Endothelial cell of umbilical vein (primary cell): Measurements from ENCODE around the gene GAPVD1. TPM values are rescaled to one million over a fixed set of nuclear protein-coding genes. Genes with fewer than 3 reads are reported as not detected.

Experiments used
- Bru-seq: library from RNA; stranded (reverse); fragments of 400-500 nt; gene quantifications from one replicate; lab custom pipeline; 2021; lab: Mats Ljungman, UMichigan
- BruChase-seq, 2 experiments: library from RNA; stranded (reverse); fragments of 400-500 nt; gene quantifications; one replicate each; lab custom pipeline; 2021; lab: Mats Ljungman, UMichigan
- BruUV-seq: library from RNA; stranded (reverse); fragments of 400-500 nt; replicated peaks from 2 replicates; lab custom pipeline; 2021; lab: Mats Ljungman, UMichigan
- CTCF ChIA-PET: fragments of 300-600, 350-600 bp; sonication (Branson Sonifier 250); formaldehyde crosslinking; loops from one replicate; lab custom pipeline; 2021; ENCODE audit warnings: antibody characterized with exemption, inconsistent platforms; lab: Charles Lee
- POLR2A ChIA-PET: fragments of 300-600, 350-600 bp; sonication (Branson Sonifier 250); formaldehyde crosslinking; loops from one replicate; lab custom pipeline; 2021; ENCODE audit warnings: antibody characterized with exemption, inconsistent platforms; lab: Charles Lee
- DNase-seq: peaks from one replicate; pipeline ENCODE4 v3.0.0-alpha.2; 2011; ENCODE audit warnings: low read depth, low spot score
- FAIRE-seq: peaks from 2 replicates; lab custom pipeline; 2011; peaks lifted over from hg19 to GRCh38; lab: Jason Lieb, UNC
- H2AFZ ChIP-seq: 2 replicates; pipeline ENCODE4 v1.6.0; 2012; ENCODE audit warnings: low read depth, low read length, control low read depth, inconsistent platforms
- H3K27ac ChIP-seq: 2 replicates; pipeline ENCODE4 v1.5.1; 2011; ENCODE audit warnings: low read depth, mild to moderate bottlenecking, control low read depth, low read length, moderate library complexity; ENCODE audit not compliant: insufficient read depth
- H3K27me3 ChIP-seq, 2 experiments: 2 replicates each; pipeline versions ENCODE4 v1.6.0 to v1.6.1; 2011; ENCODE audit warnings: low read length in 2 of 2, mixed read lengths in 1 of 2; ENCODE audit not compliant: control insufficient read depth in 2 of 2, insufficient read depth in 2 of 2
- H3K36me3 ChIP-seq, 2 experiments: 2 replicates in 1 of 2; 3 replicates in 1 of 2; pipeline ENCODE4 v1.5.1; 2011; ENCODE audit warnings: low read length in 2 of 2, mild to moderate bottlenecking in 1 of 2, moderate library complexity in 1 of 2; ENCODE audit not compliant: control insufficient read depth in 2 of 2, insufficient read depth in 2 of 2; ENCODE audit errors: extremely low read depth in 1 of 2
- H3K4me1 ChIP-seq: 3 replicates; pipeline ENCODE4 v1.5.1; 2011; ENCODE audit warnings: mild to moderate bottlenecking, low read length; ENCODE audit not compliant: control insufficient read depth, insufficient read depth; ENCODE audit errors: extremely low read depth
- H3K4me2 ChIP-seq: 2 replicates; pipeline ENCODE4 v1.6.1; 2011; ENCODE audit warnings: low read length, control low read depth, mixed read lengths; ENCODE audit not compliant: insufficient read depth
- H3K4me3 ChIP-seq, 3 experiments: fragments of 200-600 bp in 1 of 3; sonication (generic), shearing (Covaris generic) in 1 of 3; replicated peaks in 1 of 3; 2 replicates each; pipeline ENCODE4 v1.5.1; 2011 to 2016; ENCODE audit warnings: control low read depth in 3 of 3, low read length in 3 of 3, mild to moderate bottlenecking in 2 of 3, inconsistent platforms in 1 of 3, low read depth in 1 of 3, moderate library complexity in 1 of 3; ENCODE audit not compliant: insufficient read depth in 1 of 3
- H3K79me2 ChIP-seq: 2 replicates; pipeline ENCODE4 v1.6.0; 2012; ENCODE audit warnings: low read length, inconsistent platforms; ENCODE audit not compliant: control insufficient read depth, insufficient read depth
- H3K9ac ChIP-seq: replicated peaks from 2 replicates; pipeline ENCODE3; 2011; ENCODE audit warnings: low read length, control low read depth; ENCODE audit not compliant: insufficient read depth; ENCODE audit errors: extremely low read depth
- H3K9me1 ChIP-seq: replicated peaks from 3 replicates; pipeline ENCODE4 v1.6.0; 2011; ENCODE audit warnings: mild to moderate bottlenecking, low read length; ENCODE audit not compliant: control insufficient read depth, insufficient read depth; ENCODE audit errors: extremely low read depth
- H3K9me3 ChIP-seq: replicated peaks from 2 replicates; pipeline ENCODE4 v1.5.1; 2012; ENCODE audit warnings: low read length, inconsistent platforms; ENCODE audit not compliant: control insufficient read depth, insufficient read depth
- H4K20me1 ChIP-seq: replicated peaks from 2 replicates; pipeline ENCODE3; 2011; ENCODE audit warnings: mild to moderate bottlenecking, low read length; ENCODE audit not compliant: control insufficient read depth, insufficient read depth; ENCODE audit errors: extremely low read depth
- CTCF ChIP-seq, 2 donors: IDR thresholded peaks; 1 replicate in 1 of 2; 2 replicates in 1 of 2; pipeline ENCODE4 v1.5.1; 2011; ENCODE audit warnings: low read length in 2 of 2, mild to moderate bottlenecking in 2 of 2, moderate library complexity in 2 of 2, control low read depth in 1 of 2, inconsistent platforms in 1 of 2, low read depth in 1 of 2; ENCODE audit not compliant: insufficient read depth in 1 of 2; ENCODE audit errors: extremely low read depth in 1 of 2
- EZH2 ChIP-seq: IDR thresholded peaks from 2 replicates; pipeline ENCODE4 v1.6.1; 2012; ENCODE audit warnings: borderline replicate concordance, low read depth, mild to moderate bottlenecking, moderate library complexity, low read length, inconsistent platforms; ENCODE audit not compliant: severe bottlenecking
- FOS ChIP-seq: IDR thresholded peaks from 2 replicates; pipeline ENCODE4 v1.6.1; 2011; ENCODE audit warnings: mild to moderate bottlenecking, low read length, moderate library complexity, borderline replicate concordance; ENCODE audit not compliant: insufficient read depth
- GATA2 ChIP-seq: IDR thresholded peaks from 2 replicates; pipeline ENCODE4 v1.7.0; 2011; ENCODE audit warnings: low read depth, mild to moderate bottlenecking, moderate library complexity, mixed read lengths, low read length; ENCODE audit not compliant: insufficient read length, insufficient read depth
- JUN ChIP-seq: IDR thresholded peaks from 2 replicates; pipeline ENCODE4 v1.6.1; 2011; ENCODE audit warnings: borderline replicate concordance, low read depth; ENCODE audit not compliant: insufficient read length, insufficient read depth
- MAX ChIP-seq: IDR thresholded peaks from 2 replicates; pipeline ENCODE4 v1.6.1; 2011; ENCODE audit not compliant: insufficient read depth, insufficient read length
- MYC ChIP-seq: IDR thresholded peaks from one replicate; pipeline ENCODE4 v1.6.1; 2011; ENCODE audit warnings: mild to moderate bottlenecking, low read depth, low read length
- POLR2A ChIP-seq: IDR thresholded peaks from 2 replicates; pipeline ENCODE4 v1.6.1; 2012; ENCODE audit warnings: low read depth, mild to moderate bottlenecking, control low read depth, low read length
- POLR2AphosphoS5 ChIP-seq: IDR thresholded peaks from 2 replicates; pipeline ENCODE4 v1.6.1; 2012; ENCODE audit warnings: low read depth, mild to moderate bottlenecking, control low read depth, low read length, moderate library complexity; ENCODE audit not compliant: insufficient read depth
- dilution Hi-C: fragments of 300-500 bp; cut with MboI; formaldehyde crosslinking; loops from one replicate; pipeline ENCODE4 v1.15.0; 2019; ENCODE audit warnings: low sequenced_read_pairs; ENCODE audit not compliant: extremely low pct_ligation_motif_present
- intact Hi-C: fragments of 100-400 bp; cut with micrococcal nuclease; formaldehyde crosslinking; loops from one replicate; pipeline ENCODE4 v1.10.0; 2022
- long read RNA-seq: library from polyadenylated mRNA; stranded (forward); transcript quantifications from one replicate; pipeline ENCODE4 v2.0.0, GENCODE V29; 2021
- polyA minus RNA-seq, 3 experiments: library from RNA; depleted of rRNA, polyadenylated mRNA; stranded (reverse); fragments of >200 nt; gene quantifications; 1 replicate in 1 of 3; 2 replicates in 2 of 3; pipeline ENCODE4 v1.2.3, GENCODE V29; 2011
- polyA plus RNA-seq, 4 experiments: library from polyadenylated mRNA; depleted of rRNA in 3 of 4; stranded (reverse) in 3 of 4; unstranded in 1 of 4; fragments of >200 nt; gene quantifications; 2 replicates each; pipeline versions ENCODE4 v1.2.1 to v1.2.3, GENCODE V29; 2011 to 2012; ENCODE audit warnings: missing spikeins in 1 of 4
- total RNA-seq: library from RNA; stranded (reverse); gene quantifications from 2 replicates; pipeline ENCODE4 v1.2.3, GENCODE V29; 2021

GAPVD1 gene
- total RNA-seq: 49.2 and 53.2 TPM in 2 replicates
- polyA plus RNA-seq: 8.4 and 10.7 TPM in 2 replicates
- 11.7 and 11.8 TPM in 2 replicates for polyA plus RNA-seq (2011; cell fraction: cytosol; rRNA removed)
- 41.3 and 42.3 TPM in 2 replicates for polyA plus RNA-seq (2011; cell fraction: nucleus; rRNA removed)
- 19.6 and 28.1 TPM in 2 replicates for polyA plus RNA-seq (2012)
- 49.2 and 51.3 TPM in 2 replicates for polyA minus RNA-seq
- 46.1 TPM for polyA minus RNA-seq (2011; cell fraction: cytosol; rRNA and poly(A)+ RNA removed)
- polyA minus RNA-seq (2011; cell fraction: nucleus; rRNA and poly(A)+ RNA removed): 51.1 and 77.1 TPM in 2 replicates
- percentile 78 among the genes with signal in this experiment for Bru-seq, nascent RNA
- BruChase-seq, experiment 1, labeled RNA remaining after a 6-hour chase: percentile 82 among the genes with signal in this experiment
- BruChase-seq, experiment 2, labeled RNA remaining after a 2-hour chase: percentile 81 among the genes with signal in this experiment
- long read RNA-seq, full-length matches to known transcripts: 4 of 50 reads
- long read RNA-seq, partial matches to known transcripts: 8 of 50 reads
- long read RNA-seq, other reads (novel, unspliced or antisense): 38 of 50 reads

GRCh38 chr9:125261501-125262293, at the start of gene GAPVD1:
Gene GAPVD1, plus strand, starts transcription at chr9:125261826. Its CDS starts 37,096 bp downstream, at chr9:125298922.
- H3K27ac ChIP-seq: peak within 1 kb of the TSS; percentile 49
- peak within 1 kb of the TSS; percentile 98 for H3K4me2 ChIP-seq
- H4K20me1 ChIP-seq: no peaks in the 10 kb centered on the region
- intact Hi-C loops: loop anchor here (1.0 kb wide), 1 partner anchor 20 kb away; the partner anchor contains the start of gene HSPA5
- peaks cover 46% of the 10 kb centered on the region for H3K79me2 ChIP-seq
- H3K36me3 ChIP-seq: no peaks in the 10 kb centered on the region
- no peaks in the 10 kb centered on the region for H3K27me3 ChIP-seq
- H3K4me3 ChIP-seq: peak within 1 kb of the TSS; percentile 89 to 98 (median 95)
- no peak for TF ChIP-seq GATA2
- no peak for TF ChIP-seq MYC
- TF ChIP-seq POLR2A: peak; percentile 77
- TF ChIP-seq JUN: no peak
- no peak for TF ChIP-seq EZH2
- TF ChIP-seq MAX: no peak
- TF ChIP-seq CTCF (IDR thresholded peaks at IDR 0.05; ENCODE audit: extremely low read depth in 1 of 2, insufficient read depth in 1 of 2, low read depth in 1 of 2, low read length in 2 of 2): peak; percentile 18 to 41
- TF ChIP-seq POLR2AphosphoS5: peak; percentile 70
- no peak for TF ChIP-seq FOS
- no peaks in the 10 kb centered on the region for H3K9me3 ChIP-seq
- CTCF ChIA-PET: interaction anchor here (0.9 to 2.4 kb wide), 6 partner anchors 10 to 107 kb away, joined by 3 to 8 read pairs (median 3); no protein-coding TSS in a partner anchor
- dilution Hi-C loops: no loop called here
- no peaks in the 10 kb centered on the region for H3K9me1 ChIP-seq
- peak within 1 kb of the TSS; percentile 86 for H3K9ac ChIP-seq
- H2AFZ ChIP-seq: peak within 1 kb of the TSS; percentile 80
- FAIRE-seq (peak; percentile 66), DNase-seq (peak; percentile 90)
- POLR2A ChIA-PET: interaction anchor here (0.5 to 1.0 kb wide), 4 partner anchors 8 to 90 kb away, joined by 3 to 12 read pairs (median 4); partner anchors contain the start of gene HSPA5
- H3K4me1 ChIP-seq: peaks cover 21% of the 10 kb centered on the region
- no TSS peak for BruUV-seq
